Ishikawa (cell line): ENCODE data around the gene BCL2L13.

Experiments
- CEBPB ChIP-seq: IDR thresholded peaks from 2 replicates; pipeline ENCODE4 v1.6.1; 2012
- EGR1 ChIP-seq: IDR thresholded peaks from 2 replicates; pipeline ENCODE4 v1.6.1; 2012
- EP300 ChIP-seq: IDR thresholded peaks from 2 replicates; pipeline ENCODE4 v1.6.1; 2012; ENCODE audit warnings: borderline replicate concordance
- MAX ChIP-seq: IDR thresholded peaks from 2 replicates; pipeline ENCODE4 v1.6.1; 2012
- NFIC ChIP-seq: IDR thresholded peaks from 2 replicates; pipeline ENCODE4 v1.6.1; 2012
- REST ChIP-seq: IDR thresholded peaks from 2 replicates; pipeline ENCODE4 v1.6.1; 2012; ENCODE audit warnings: low read depth, mild to moderate bottlenecking
- TAF1 ChIP-seq: IDR thresholded peaks from 2 replicates; pipeline ENCODE4 v1.6.1; 2012; ENCODE audit warnings: low read depth, mild to moderate bottlenecking
- YY1 ChIP-seq: IDR thresholded peaks from 2 replicates; pipeline ENCODE4 v1.6.1; 2012; ENCODE audit warnings: low read depth
- TF ChIP-seq, protein P1 (sequence below): IDR thresholded peaks from 2 replicates; pipeline ENCODE4 v1.6.1; 2012

DNA sequence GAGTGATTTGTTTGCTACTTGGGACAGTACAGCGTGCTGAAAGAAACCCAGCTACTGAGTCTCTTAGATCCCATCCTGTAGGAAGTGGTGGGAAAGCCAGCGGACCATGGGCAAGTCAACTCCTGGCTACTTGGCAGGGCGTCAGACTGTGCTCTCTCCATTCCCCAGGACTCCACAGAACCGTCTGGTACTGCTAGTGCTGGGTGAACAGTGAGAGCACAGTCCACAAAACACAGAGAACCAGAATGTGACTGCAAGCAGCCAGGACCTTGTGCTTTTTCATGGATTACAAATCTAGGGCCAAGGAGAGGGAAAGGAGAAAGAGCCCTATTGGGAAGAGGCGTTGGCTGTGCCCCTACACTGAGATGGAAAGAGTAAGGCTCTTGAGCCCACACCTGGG lies 125.5 kb downstream of the BCL2L13 start:
- TF ChIP-seq YY1 = no peak
- TF ChIP-seq NFIC = no peak
- no peak for TF ChIP-seq REST
- TF ChIP-seq, protein P1, sequence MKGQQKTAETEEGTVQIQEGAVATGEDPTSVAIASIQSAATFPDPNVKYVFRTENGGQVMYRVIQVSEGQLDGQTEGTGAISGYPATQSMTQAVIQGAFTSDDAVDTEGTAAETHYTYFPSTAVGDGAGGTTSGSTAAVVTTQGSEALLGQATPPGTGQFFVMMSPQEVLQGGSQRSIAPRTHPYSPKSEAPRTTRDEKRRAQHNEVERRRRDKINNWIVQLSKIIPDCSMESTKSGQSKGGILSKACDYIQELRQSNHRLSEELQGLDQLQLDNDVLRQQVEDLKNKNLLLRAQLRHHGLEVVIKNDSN = no peak
- TF ChIP-seq EGR1 = no peak
- TF ChIP-seq MAX = no peak
- TF ChIP-seq TAF1 = no peak
- no peak for TF ChIP-seq CEBPB
- TF ChIP-seq EP300 = no peak
